CD14-positive monocyte (primary cell): ENCODE measurements around the gene RXFP2. TPM values are rescaled to one million over a fixed set of nuclear protein-coding genes. Genes with fewer than 3 reads are reported as not detected.

Experiments used
- DNase-seq, 3 donors: peaks; one replicate each; pipeline ENCODE4 v3.0.0-alpha.2; 2011 to 2022
- H2AFZ ChIP-seq: 2 replicates; pipeline ENCODE4 v1.6.0; 2012; ENCODE audit warnings: mild to moderate bottlenecking, low read depth, low read length, inconsistent platforms; ENCODE audit not compliant: insufficient read depth, poor library complexity, severe bottlenecking
- H3K27ac ChIP-seq, 2 donors: 1 replicate in 1 of 2; 2 replicates in 1 of 2; pipeline ENCODE4 v1.5.1; 2012 to 2013; ENCODE audit warnings: low read length in 2 of 2, control low read depth in 1 of 2, inconsistent platforms in 1 of 2, low read depth in 1 of 2, mild to moderate bottlenecking in 1 of 2
- H3K27me3 ChIP-seq, 2 donors: one replicate each; pipeline versions ENCODE4 v1.6.0 to v1.6.1; 2011 to 2013; ENCODE audit warnings: low read length in 2 of 2; ENCODE audit not compliant: control insufficient read depth in 2 of 2, insufficient read depth in 2 of 2
- H3K36me3 ChIP-seq, 2 donors: replicated peaks in 1 of 2; 1 replicate in 1 of 2; 2 replicates in 1 of 2; pipeline versions ENCODE4 v1.5.1 to v1.6.1; 2012 to 2013; ENCODE audit warnings: low read length in 2 of 2, control low read depth in 1 of 2, inconsistent platforms in 1 of 2, mild to moderate bottlenecking in 1 of 2; ENCODE audit not compliant: insufficient read depth in 2 of 2, control insufficient read depth in 1 of 2
- H3K4me1 ChIP-seq, 2 donors: 1 replicate in 1 of 2; 2 replicates in 1 of 2; pipeline versions ENCODE4 v1.5.1 to v1.6.1; 2012 to 2013; ENCODE audit warnings: low read length in 2 of 2, control low read depth in 1 of 2, inconsistent platforms in 1 of 2, mild to moderate bottlenecking in 1 of 2, moderate library complexity in 1 of 2; ENCODE audit not compliant: insufficient read depth in 2 of 2, control insufficient read depth in 1 of 2
- H3K4me2 ChIP-seq: replicated peaks from 2 replicates; pipeline ENCODE3; 2012; ENCODE audit warnings: low read length, moderate library complexity, mild to moderate bottlenecking; ENCODE audit not compliant: poor library complexity, severe bottlenecking; ENCODE audit errors: extremely low read depth
- H3K4me3 ChIP-seq, 3 experiments: fragments of 200-600 bp in 1 of 3; sonication (generic) in 1 of 3; replicated peaks in 1 of 3; 1 replicate in 2 of 3; 2 replicates in 1 of 3; pipeline ENCODE4 v1.5.1; 2011 to 2013; ENCODE audit warnings: low read length in 3 of 3, mild to moderate bottlenecking in 3 of 3, control low read depth in 2 of 3, low read depth in 2 of 3, inconsistent platforms in 1 of 3, moderate library complexity in 1 of 3
- H3K79me2 ChIP-seq: 2 replicates; pipeline ENCODE4 v1.6.0; 2012; ENCODE audit warnings: mild to moderate bottlenecking, control low read depth, inconsistent platforms, low read length, moderate library complexity; ENCODE audit not compliant: insufficient read depth
- H3K9ac ChIP-seq: 2 replicates; pipeline ENCODE4 v1.6.0; 2017; ENCODE audit warnings: low read length, mild to moderate bottlenecking; ENCODE audit not compliant: insufficient read depth, poor library complexity, severe bottlenecking
- H3K9me3 ChIP-seq, 2 donors: replicated peaks in 1 of 2; 1 replicate in 1 of 2; 2 replicates in 1 of 2; pipeline versions ENCODE4 v1.5.1 to v1.6.1; 2012 to 2013; ENCODE audit warnings: low read length in 2 of 2, control low read depth in 1 of 2; ENCODE audit not compliant: control insufficient read depth in 1 of 2, insufficient read depth in 1 of 2
- H4K20me1 ChIP-seq: 2 replicates; pipeline ENCODE4 v1.6.0; 2012; ENCODE audit warnings: mild to moderate bottlenecking, low read length, control low read depth, moderate library complexity; ENCODE audit not compliant: insufficient read depth
- H3K27ac Mint-ChIP-seq, 7 donors: one replicate each; pipeline ENCODE4 v1.8.0; 2020; ENCODE audit warnings: mild to moderate bottlenecking in 7 of 7, mixed read lengths in 7 of 7, moderate library complexity in 6 of 7, inconsistent platforms in 2 of 7
- H3K27me3 Mint-ChIP-seq, 3 donors: one replicate each; pipeline ENCODE4 v1.8.0; 2021 to 2022; ENCODE audit warnings: low read depth in 3 of 3, mild to moderate bottlenecking in 3 of 3, mixed read lengths in 3 of 3, moderate library complexity in 3 of 3, inconsistent platforms in 1 of 3
- H3K36me3 Mint-ChIP-seq, 2 donors: one replicate each; pipeline ENCODE4 v1.8.0; 2020; ENCODE audit warnings: mixed read lengths in 2 of 2, inconsistent platforms in 1 of 2, mild to moderate bottlenecking in 1 of 2
- H3K4me1 Mint-ChIP-seq: one replicate; pipeline ENCODE4 v1.8.0; 2020; ENCODE audit warnings: mild to moderate bottlenecking, mixed read lengths
- H3K4me3 Mint-ChIP-seq, 2 donors: one replicate each; pipeline ENCODE4 v1.8.0; 2020; ENCODE audit warnings: mild to moderate bottlenecking in 2 of 2, mixed read lengths in 2 of 2, moderate library complexity in 1 of 2
- H3K9me3 Mint-ChIP-seq, 7 donors: one replicate each; pipeline ENCODE4 v1.8.0; 2020 to 2022; ENCODE audit warnings: mixed read lengths in 7 of 7, mild to moderate bottlenecking in 6 of 7, moderate library complexity in 6 of 7, inconsistent platforms in 2 of 7
- WGBS: methylation state at CpG from one replicate; pipeline ENCODE4 v1.1.5; 2013; ENCODE audit warnings: missing lambda C conversion rate; ENCODE audit not compliant: insufficient coverage; 5-methylcytosine and 5-hydroxymethylcytosine counted together
- intact Hi-C, 2 donors: fragments of 100-400 bp; cut with micrococcal nuclease; formaldehyde crosslinking; loops; one replicate each; pipeline versions ENCODE4 v1.15.0 to v1.15.1; 2023
- polyA plus RNA-seq, 3 donors: library from polyadenylated mRNA; depleted of rRNA in 1 of 3; unstranded in 2 of 3; stranded (reverse) in 1 of 3; fragments of 300-500 nt in 2 of 3; fragments of >200 nt in 1 of 3; fragmentation: Illumina TruSeq in 2 of 3; gene quantifications; 1 replicate in 2 of 3; 2 replicates in 1 of 3; pipeline ENCODE4 v1.2.3, GENCODE V29; 2012 to 2021
- TF ChIP-seq, protein P1 (sequence below): fragments of 200-600 bp; IDR thresholded peaks from one replicate; pipeline ENCODE4 v1.8.0; 2022; ENCODE audit warnings: antibody characterized with exemption, mild to moderate bottlenecking

RXFP2 gene
- polyA plus RNA-seq, 3 donors: 0.38 to 0.69 TPM; not detected in 1

GRCh38 chr13:31706105-31706504 lies 33.2 kb upstream of the RXFP2 start:
- H3K27me3 Mint-ChIP-seq: peaks cover 0 to 6% (median 6%) of the 10 kb centered on the region in 3 donors
- WGBS: no CpG with 5 or more reads among the region's 1 CpG
- no peak overlapping the region for H3K4me2 ChIP-seq

GRCh38 chr13:31717583-31717982 lies 21.7 kb upstream of the RXFP2 start:
- H3K36me3 Mint-ChIP-seq: peaks cover 13 to 22% of the 10 kb centered on the region in 2 donors
- intact Hi-C loops: no loop called here

More at GRCh38 chr13:31706105-31706504, 33.2 kb upstream of the RXFP2 start:
- no peaks in the 10 kb centered on the region for H4K20me1 ChIP-seq
- no peak for DNase-seq
- no peaks in the 10 kb centered on the region for H3K27me3 ChIP-seq
- H3K27ac ChIP-seq: no peak overlapping the region
- TF ChIP-seq, protein P1, sequence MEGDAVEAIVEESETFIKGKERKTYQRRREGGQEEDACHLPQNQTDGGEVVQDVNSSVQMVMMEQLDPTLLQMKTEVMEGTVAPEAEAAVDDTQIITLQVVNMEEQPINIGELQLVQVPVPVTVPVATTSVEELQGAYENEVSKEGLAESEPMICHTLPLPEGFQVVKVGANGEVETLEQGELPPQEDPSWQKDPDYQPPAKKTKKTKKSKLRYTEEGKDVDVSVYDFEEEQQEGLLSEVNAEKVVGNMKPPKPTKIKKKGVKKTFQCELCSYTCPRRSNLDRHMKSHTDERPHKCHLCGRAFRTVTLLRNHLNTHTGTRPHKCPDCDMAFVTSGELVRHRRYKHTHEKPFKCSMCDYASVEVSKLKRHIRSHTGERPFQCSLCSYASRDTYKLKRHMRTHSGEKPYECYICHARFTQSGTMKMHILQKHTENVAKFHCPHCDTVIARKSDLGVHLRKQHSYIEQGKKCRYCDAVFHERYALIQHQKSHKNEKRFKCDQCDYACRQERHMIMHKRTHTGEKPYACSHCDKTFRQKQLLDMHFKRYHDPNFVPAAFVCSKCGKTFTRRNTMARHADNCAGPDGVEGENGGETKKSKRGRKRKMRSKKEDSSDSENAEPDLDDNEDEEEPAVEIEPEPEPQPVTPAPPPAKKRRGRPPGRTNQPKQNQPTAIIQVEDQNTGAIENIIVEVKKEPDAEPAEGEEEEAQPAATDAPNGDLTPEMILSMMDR: no peak
- Mint-ChIP-seq H3K9me3 (no peaks in the 10 kb centered on the region), H3K4me1 (peaks cover 3% of the 10 kb centered on the region), H3K27ac (peak overlapping the region in 1 of 7 donors; percentile 1), H3K4me3 (peak overlapping the region in 1 of 2 donors; percentile 7), H3K36me3 (peaks cover 8 to 9% of the 10 kb centered on the region in 2 donors)
- no peak overlapping the region for H3K9ac ChIP-seq
- H3K36me3 ChIP-seq: no peaks in the 10 kb centered on the region
- H2AFZ ChIP-seq: no peak overlapping the region
- intact Hi-C loops: no loop called here
- H3K4me3 ChIP-seq: no peak overlapping the region
- H3K9me3 ChIP-seq: no peaks in the 10 kb centered on the region
- no peaks in the 10 kb centered on the region for H3K79me2 ChIP-seq
- no peaks in the 10 kb centered on the region for H3K4me1 ChIP-seq

More at GRCh38 chr13:31717583-31717982, 21.7 kb upstream of the RXFP2 start:
- no peaks in the 10 kb centered on the region for H4K20me1 ChIP-seq
- H3K4me3 Mint-ChIP-seq: no peak overlapping the region
- H3K27ac ChIP-seq: no peak overlapping the region
- H3K79me2 ChIP-seq: no peaks in the 10 kb centered on the region
- H3K27me3 Mint-ChIP-seq: no peaks in the 10 kb centered on the region
- H3K27ac Mint-ChIP-seq: no peak overlapping the region
- no peak overlapping the region for H3K4me2 ChIP-seq
- no peak overlapping the region for H2AFZ ChIP-seq
- H3K36me3 ChIP-seq: no peaks in the 10 kb centered on the region
- H3K9me3 Mint-ChIP-seq: peaks cover 0 to 6% (median 2%) of the 10 kb centered on the region in 7 donors
- H3K9me3 ChIP-seq: no peaks in the 10 kb centered on the region
- DNase-seq: no peak
- no peak overlapping the region for H3K9ac ChIP-seq
- H3K4me1 Mint-ChIP-seq: no peaks in the 10 kb centered on the region
- TF ChIP-seq, protein P1: no peak
- no peaks in the 10 kb centered on the region for H3K4me1 ChIP-seq
- no peak overlapping the region for H3K4me3 ChIP-seq
- H3K27me3 ChIP-seq: no peaks in the 10 kb centered on the region
